PFSK-1 (cell line): Measurements from ENCODE around the gene NAALADL2.

Source experiments
- FOXP2 ChIP-seq: optimal IDR thresholded peaks from 2 replicates; pipeline ENCODE3; 2011; ENCODE audit warnings: borderline replicate concordance, control low read depth, inconsistent platforms; ENCODE audit not compliant: insufficient read depth; ENCODE audit errors: extremely low read length, extremely low read depth
- POLR2AphosphoS5 ChIP-seq: IDR thresholded peaks from 2 replicates; pipeline ENCODE4 v1.6.1; 2012; ENCODE audit warnings: low read depth, mild to moderate bottlenecking, control low read depth, low read length, moderate library complexity
- SIN3A ChIP-seq: IDR thresholded peaks from 2 replicates; pipeline ENCODE4 v1.6.1; 2012; ENCODE audit warnings: mild to moderate bottlenecking, low read length, moderate library complexity, borderline replicate concordance; ENCODE audit not compliant: insufficient read depth
- TAF1 ChIP-seq: IDR thresholded peaks from 2 replicates; pipeline ENCODE4 v1.6.1; 2012; ENCODE audit warnings: low read length, control low read depth, borderline replicate concordance; ENCODE audit not compliant: insufficient read depth
- TF ChIP-seq, protein P1 (sequence below), 2 experiments: IDR thresholded peaks; 2 replicates each; pipeline versions ENCODE4 v1.6.1 to v1.8.0; 2011 to 2012; ENCODE audit warnings: low read depth in 2 of 2, low read length in 2 of 2, control low read depth in 1 of 2, inconsistent platforms in 1 of 2, mild to moderate bottlenecking in 1 of 2, moderate library complexity in 1 of 2; ENCODE audit not compliant: insufficient read depth in 1 of 2

The NAALADL2 gene

GRCh38 chr3:175311946-175312345 lies 452.8 kb downstream of the NAALADL2 start:
- TF ChIP-seq FOXP2, result no peak

DNA sequence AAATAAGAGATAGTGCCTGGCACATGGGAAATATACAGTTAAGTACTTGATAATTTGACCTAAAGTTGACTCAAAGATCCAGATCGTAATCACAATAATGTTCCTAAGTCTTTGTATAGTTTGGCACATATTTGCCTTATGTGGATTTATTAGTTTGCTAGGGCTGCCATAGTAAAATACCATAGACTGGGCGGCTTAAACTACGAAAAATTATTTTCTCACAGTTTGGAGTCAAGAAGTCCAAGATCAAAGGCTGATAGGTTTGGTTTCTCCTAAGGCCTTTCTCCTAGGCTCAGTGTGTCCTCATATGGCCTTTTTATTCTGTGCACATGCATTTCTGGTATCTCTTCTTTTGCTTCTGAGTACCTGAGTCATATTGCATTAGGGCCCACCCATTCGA lies 453.7 kb downstream of the NAALADL2 start:
- TF ChIP-seq SIN3A, result no peak
- TF ChIP-seq, protein P1, sequence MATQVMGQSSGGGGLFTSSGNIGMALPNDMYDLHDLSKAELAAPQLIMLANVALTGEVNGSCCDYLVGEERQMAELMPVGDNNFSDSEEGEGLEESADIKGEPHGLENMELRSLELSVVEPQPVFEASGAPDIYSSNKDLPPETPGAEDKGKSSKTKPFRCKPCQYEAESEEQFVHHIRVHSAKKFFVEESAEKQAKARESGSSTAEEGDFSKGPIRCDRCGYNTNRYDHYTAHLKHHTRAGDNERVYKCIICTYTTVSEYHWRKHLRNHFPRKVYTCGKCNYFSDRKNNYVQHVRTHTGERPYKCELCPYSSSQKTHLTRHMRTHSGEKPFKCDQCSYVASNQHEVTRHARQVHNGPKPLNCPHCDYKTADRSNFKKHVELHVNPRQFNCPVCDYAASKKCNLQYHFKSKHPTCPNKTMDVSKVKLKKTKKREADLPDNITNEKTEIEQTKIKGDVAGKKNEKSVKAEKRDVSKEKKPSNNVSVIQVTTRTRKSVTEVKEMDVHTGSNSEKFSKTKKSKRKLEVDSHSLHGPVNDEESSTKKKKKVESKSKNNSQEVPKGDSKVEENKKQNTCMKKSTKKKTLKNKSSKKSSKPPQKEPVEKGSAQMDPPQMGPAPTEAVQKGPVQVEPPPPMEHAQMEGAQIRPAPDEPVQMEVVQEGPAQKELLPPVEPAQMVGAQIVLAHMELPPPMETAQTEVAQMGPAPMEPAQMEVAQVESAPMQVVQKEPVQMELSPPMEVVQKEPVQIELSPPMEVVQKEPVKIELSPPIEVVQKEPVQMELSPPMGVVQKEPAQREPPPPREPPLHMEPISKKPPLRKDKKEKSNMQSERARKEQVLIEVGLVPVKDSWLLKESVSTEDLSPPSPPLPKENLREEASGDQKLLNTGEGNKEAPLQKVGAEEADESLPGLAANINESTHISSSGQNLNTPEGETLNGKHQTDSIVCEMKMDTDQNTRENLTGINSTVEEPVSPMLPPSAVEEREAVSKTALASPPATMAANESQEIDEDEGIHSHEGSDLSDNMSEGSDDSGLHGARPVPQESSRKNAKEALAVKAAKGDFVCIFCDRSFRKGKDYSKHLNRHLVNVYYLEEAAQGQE (IDR thresholded peaks at IDR 0.05; ENCODE audit: insufficient read depth in 1 of 2, low read depth in 2 of 2, low read length in 2 of 2), result no peak
- TF ChIP-seq TAF1, result no peak
- TF ChIP-seq POLR2AphosphoS5, result no peak
- TF ChIP-seq FOXP2, result no peak

- TF ChIP-seq SIN3A, result no peak
- TF ChIP-seq FOXP2, result no peak
- TF ChIP-seq, protein P1 (IDR thresholded peaks at IDR 0.05; ENCODE audit: insufficient read depth in 1 of 2, low read depth in 2 of 2, low read length in 2 of 2), result no peak
Observed at GRCh38 chr3:175316799-175317198, 457.7 kb downstream of the NAALADL2 start.

- TF ChIP-seq TAF1 (no peak), SIN3A (no peak), POLR2AphosphoS5 (no peak), FOXP2 (no peak)
- TF ChIP-seq, protein P1 (IDR thresholded peaks at IDR 0.05; ENCODE audit: insufficient read depth in 1 of 2, low read depth in 2 of 2, low read length in 2 of 2), result no peak
Observed at GRCh38 chr3:175325440-175325839, 466.3 kb downstream of the NAALADL2 start.

- TF ChIP-seq SIN3A, result no peak
- TF ChIP-seq, protein P1 (IDR thresholded peaks at IDR 0.05; ENCODE audit: insufficient read depth in 1 of 2, low read depth in 2 of 2, low read length in 2 of 2), result no peak
- TF ChIP-seq POLR2AphosphoS5, result no peak
Observed at GRCh38 chr3:175326041-175326440, 466.9 kb downstream of the NAALADL2 start.

DNA sequence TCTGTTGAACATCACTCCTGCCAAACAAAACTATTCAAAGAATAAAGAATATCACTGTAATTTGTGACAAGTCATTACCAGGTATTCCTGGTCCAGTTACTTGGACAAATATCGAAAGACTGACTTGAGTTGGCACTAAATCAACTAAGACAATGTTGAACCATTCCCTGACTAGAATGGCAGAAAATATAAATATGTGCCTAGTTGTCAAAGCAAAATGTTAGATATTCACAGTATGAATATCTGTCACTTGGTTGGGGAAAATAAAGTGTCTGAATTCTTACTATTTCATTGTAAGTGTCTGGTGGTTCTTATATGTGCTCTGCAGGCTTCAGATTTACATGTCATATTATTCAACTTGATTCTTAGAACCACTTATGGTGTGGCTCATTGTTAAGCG lies 470.2 kb downstream of the NAALADL2 start:
- TF ChIP-seq, protein P1 (IDR thresholded peaks at IDR 0.05; ENCODE audit: insufficient read depth in 1 of 2, low read depth in 2 of 2, low read length in 2 of 2), result no peak
- TF ChIP-seq POLR2AphosphoS5 (no peak), SIN3A (no peak), TAF1 (no peak), FOXP2 (no peak)
